Right forelimb (tissue), 1 donor: Measurements from ENCODE around the gene RXRA.

ENCODE experiments used
- DNase-seq: peaks from one replicate; pipeline ENCODE4 v3.0.0-alpha.2; 2018

Gene RXRA

DNA sequence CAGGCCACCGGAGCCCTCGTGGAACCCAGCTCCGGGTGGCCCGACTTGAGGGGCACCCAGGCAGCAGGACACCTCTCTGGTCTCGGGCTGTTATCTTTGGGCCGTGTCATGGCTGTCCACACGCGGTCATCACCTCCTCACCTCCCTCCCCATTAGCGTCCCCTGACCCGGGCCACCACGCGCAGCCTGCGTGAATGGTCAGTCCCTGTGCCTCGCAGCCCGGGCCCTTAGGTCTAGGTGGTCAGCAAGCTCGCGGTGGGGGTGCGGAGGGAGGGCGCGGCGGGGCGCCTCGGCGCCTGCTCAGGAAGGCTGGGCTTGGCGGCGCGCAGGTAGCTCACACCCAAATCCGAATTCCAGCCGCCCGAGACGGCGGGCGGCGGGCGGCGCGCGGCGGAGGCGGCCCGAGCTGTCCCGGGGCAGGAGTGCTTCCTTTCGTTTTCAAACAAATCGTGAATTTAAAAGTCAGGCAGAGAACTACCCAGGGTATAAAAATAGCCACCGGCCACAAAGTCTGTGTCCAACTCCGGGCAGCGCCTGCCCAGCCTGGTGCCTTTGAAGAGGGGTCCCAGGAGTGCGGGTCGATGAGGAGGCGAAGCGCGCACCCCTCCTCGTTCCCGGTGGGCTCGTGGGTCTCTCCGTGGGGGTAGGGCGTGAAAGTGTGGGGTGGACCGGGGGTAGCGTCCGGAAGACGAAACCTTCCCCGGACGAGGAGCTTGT is 1.0 kb upstream of the RXRA start:
- peak; percentile 81 for DNase-seq

DNA sequence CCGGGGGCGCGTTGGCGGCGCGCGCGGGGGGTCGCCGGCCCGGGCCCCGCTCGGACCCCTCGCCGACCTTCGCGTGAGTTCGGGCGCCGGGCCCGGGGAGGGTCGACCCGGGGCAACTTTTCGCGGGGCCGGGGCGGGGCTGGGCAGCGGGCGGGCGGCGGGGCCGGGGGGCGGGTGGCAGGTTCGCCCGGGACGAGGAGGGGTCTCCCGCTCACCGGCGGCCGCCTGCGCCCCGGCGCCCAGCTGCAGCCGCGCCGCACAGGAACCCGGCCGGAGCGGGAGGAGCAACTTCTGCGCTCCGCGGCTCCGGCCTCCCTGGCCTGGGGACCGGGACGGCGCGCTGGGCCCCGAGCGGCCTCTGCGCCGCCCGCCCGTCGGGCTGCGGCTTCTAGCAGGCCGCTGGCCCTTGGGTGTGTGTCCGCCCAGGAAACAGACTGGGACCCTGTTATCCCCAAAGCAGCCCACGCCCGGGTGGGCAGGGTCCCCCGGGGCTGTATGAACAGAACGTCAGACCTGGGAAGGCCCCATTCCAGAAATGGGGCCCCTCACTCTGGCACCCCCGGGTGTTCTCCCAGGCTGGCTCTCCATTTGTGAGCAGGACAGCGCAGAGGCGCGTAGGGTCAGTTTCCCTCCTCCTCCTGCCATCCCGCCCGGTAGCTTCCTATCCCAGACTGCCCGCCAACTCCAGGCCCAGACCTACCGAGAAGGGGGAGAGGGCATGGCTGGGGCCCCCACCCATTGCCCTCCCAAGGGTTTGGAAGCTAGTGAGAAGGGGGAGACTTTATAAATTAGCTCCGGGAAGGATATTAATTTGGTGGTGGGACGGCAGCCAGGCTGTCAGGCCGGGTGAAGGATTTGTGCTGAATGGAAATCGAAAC is 708 bp downstream of the RXRA start:
- no peak for DNase-seq

DNA sequence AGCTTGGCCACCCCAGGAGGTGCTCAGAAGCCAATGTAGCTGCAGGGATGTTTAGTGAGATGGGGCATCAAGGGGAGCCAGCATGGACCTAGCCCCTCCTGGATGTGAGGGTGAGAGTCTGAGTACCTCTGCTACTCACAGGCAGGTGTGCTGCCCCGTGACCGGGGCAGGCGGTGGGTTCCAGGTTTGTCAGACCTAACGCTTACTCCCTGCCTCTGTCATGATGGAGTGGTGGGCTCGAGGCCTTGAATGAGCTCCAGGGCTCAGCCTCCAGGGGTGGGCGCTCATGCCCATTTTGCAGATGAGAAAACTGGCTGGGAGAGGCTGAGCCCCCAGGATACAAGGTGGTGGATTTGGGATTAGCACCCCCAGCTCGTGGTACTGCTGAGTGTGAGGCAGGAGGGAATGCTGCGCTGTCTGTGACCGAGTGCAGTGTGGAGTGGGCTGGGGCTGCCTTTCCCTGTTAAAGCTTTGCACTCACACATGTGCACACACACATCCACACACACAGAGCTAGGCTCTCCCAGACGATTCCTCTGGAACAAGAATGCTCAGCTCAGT is 1.5 kb downstream of the RXRA start:
- no peak for DNase-seq

DNA sequence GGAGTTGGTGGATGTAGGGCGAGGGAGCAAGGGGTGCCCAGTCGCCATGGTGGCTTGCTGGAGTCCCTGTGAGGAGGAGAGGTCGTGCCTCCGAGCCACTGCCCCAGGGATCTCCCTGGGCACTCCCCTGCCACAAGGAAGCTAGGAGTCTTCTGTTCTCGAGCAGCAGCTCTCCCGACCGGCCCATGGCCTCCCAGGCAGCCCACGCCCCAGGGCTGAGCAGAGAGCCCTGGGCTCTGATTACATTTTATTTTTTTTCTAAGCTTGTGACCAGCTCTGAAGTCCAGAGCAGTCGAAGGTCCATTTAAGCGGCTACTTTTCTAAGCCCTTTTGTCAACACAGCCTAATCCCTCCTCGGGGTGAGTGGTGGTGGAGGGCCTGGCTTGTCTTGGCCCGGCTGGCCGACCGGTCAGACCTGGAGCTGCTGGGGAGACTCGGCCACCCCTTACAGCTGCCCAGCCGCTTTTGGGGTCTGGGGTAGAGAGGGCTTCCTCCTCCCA is 2.1 kb downstream of the RXRA start:
- DNase-seq = no peak

DNA sequence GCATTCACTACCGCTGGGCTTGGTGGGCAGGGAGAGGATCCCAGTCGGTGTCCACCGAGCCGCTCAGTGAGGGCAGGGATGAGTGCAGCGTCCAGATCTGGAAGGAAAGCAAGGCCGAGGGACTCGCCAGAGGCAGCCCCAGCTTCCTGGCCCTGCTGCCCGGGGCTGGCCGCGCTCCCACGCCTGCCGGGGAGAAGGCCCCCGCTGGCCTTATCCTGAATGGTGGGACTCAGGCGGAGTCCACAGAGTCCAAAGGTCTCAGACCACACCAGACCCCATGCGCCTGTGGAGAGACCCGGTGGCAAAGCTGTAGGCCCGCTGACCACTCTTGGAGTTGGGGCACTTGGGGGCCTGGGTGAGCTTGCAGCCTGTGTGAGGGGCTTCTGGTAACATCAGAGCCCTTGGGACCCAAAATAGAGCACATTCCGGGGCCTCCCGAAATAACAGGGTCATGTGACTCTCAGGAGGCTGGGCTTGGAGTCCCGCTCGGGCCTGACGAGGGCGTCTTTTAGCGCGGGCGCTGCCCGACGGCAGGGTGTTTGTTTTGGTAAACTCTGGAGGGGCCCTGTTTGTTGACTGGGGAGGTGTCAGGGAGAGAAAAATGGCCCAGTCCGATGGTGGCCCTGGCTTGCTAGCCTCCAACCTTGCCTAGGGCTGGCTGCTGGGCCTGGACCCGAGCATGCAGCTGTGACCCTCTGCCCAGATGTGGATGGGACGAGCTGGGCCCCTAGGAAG is 2.8 kb downstream of the RXRA start:
- DNase-seq = no peak

DNA sequence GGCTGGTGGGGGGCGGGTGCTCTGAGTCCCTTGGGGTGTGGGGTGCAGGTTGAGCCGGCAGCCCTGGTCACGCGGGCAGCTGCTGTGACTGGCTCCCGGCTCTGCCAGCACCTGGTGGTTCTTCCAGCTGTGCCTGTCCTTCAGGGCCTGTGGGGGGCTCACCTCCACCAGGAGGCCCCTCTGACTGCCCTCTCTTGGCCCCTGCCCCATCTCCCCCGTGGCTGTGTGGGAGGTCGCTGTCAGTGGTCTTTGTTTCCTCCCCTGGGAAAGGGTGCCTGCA is 3.3 kb downstream of the RXRA start:
- no peak for DNase-seq

DNA sequence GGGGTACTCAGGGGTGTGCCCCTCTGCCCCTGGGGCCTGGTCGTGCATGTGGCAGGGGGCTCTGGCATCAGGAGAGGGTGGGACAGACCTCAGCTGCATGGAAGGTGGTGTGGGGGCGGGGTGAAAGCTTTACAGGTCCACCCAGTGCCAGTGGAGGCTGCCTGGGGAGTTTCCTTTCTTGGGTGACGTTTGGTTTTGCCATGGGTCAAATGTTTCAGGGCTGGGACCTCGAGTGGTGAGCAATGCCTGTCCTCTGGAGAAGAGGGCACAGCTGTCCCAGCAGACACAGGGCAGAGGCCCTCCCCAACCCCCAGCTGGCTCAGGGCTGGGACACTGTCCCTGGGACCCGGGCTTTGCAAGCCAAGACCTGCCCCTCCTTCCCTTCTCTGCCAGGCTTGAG is 3.6 kb downstream of the RXRA start:
- no peak for DNase-seq

DNA sequence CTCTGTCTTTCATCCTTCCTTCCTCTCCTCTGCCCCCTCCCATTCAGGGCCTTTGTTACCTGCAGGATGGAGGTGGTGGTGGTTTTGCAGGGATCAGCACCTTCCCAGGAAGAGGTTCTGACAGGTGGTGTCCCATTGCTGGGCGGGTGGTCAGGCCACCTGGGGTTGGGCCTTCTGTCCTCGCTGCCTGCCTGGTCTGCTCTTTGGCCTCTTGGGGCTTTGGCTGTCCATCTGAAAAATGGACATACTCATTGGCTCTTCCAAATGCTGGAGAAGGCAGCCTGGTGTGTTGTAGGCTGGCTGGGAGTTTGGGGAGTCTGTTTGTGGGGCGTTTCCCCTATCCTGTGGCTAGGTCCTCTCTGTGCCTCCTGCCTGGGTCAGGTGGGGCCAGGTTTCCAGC is 4.3 kb downstream of the RXRA start:
- DNase-seq = no peak

DNA sequence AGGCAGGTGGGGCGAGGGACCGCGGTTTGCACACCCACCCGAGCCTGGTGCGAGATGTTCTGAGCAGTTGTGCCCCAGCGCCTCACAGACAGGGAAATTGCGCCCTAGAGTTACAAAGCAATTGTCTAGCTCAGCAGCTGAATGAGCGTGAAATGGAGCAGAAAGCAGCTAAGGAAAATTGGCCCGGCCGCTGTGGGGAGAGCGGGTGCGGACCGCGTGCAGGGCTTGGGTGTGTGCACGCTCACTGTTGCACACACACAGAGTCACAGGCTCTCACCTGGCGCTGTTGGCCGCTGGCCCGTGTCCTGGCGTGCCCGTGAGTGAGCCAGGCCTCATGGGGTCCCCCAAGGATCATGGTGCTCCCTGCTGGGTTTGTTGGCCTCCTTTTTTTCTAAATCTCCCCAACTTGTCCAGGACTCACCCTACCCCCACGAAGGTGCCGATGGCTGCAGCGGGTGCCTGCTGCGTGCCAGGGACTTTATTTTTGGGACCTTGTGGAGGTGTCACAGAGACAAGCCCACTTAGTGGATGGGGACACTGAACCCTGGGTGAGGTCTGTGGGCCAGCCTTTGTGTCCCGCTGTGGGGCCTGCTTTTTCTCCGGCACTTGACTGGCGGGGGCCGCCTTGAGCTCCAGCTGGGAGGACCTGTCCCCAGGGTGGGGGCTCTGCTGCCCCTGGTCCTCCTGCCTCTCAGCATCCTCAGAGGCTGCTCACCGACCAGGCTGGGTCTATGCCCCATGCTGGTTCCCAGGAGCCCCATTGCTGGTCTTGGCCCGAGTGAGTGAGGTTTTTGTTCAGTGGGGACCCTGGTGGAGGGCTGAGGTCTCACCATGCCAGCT is 5.2 kb downstream of the RXRA start:
- no peak for DNase-seq

DNA sequence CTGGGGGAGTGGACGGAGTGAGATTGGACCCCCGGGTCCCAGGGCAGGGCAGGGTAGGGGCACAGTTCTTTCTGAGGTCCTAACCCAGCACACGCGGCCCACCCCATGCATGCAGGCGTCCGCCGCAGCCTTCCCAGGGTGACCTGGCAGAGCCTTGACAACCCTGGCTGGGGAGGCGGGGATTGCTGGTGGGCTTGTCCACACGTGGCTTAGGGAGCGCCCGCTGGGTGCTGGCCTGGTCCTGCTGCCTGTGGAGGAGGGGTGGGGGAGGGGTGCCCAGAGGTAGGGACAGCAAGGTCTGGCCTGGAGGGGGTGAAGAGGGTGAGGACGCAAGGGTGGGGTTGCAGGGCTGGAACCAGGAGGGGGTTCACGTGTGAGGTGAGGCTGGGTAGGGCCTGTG is 6.0 kb downstream of the RXRA start:
- no peak for DNase-seq

DNA sequence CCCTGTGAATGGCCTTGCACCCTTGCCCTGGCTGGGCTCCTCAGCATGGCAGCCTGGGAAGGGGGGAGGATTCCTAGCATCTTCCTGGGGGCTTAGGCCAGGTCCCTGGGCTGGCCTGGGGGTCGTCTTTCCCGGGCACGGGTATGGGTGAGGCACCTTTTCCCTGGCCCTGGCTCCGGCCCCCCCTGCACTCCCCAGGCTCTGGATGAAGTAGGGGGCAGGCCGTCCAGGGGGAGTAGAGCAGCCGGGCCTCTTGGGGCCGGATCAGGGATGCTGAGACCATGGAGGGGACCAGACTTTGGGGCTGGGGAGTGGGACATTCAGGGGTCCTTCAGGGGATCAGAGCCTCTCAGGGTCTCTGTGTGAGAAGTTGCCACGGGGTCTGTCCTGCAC is 6.6 kb downstream of the RXRA start:
- no peak for DNase-seq

DNA sequence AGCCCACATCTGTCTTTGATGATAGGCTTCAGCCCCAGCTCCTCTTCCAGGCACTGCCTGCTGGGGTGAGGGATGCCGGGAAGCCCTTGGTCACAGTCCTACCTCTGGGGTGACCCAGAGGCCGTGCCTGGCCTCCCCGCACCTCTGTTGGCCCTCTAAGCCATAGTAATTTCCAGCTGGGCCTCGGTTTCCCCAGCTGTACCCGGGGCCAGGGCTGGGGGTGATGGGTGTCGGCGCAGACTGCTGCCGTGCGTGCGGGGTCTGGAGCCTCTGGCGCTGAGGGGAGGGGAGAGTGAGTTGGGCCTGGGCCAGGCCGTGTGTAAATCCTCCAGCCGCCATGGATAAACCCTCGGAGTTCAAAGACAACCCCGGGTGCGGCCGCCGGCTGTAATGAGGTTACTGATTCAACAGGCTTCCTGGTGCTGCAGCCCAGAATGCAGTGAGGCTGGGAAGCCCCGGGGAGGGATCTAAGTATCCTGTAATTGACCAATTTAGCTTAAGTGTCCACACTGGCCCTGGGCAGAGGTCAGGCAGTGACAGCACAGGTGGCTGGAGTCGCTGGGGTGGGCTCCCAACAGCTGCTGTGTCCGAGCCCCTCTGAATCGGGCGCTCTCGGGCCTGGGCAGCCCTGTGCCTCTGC is 7.1 kb downstream of the RXRA start:
- no peak for DNase-seq

DNA sequence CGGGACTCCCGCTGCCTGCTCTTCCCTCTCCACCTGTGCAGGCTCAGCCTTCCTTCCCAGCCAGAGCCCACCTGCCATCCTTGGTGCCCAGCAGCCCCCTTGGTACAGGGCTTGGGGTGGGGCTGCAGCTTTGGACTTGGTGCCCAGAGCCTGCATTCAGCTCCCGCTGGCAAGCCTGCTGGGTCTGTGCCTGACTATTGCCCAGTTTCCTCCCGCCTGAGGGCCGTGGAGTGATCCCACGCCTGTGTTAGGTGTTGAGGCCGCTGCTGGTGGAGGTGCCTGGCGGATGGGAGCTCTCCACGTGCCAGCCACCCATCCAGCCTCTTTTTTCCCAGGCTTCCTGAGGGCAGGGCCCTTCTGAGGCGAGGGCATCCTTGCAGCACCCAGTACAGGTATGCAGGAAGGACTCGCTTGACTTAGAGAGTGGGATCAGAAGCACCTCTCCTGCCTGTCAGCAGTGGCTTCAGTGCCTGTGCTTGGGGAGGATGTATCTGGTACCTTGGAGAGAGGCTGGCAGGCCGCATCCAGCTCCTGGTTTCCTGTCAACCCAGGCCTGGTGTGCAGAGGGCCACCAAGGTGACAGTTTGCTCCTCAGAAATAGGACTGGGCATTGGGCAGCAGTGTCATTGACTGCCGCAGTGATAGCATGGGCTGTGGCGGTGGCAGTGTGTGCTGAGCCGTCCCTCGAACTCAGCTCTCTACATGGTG is 7.8 kb downstream of the RXRA start:
- no peak for DNase-seq

DNA sequence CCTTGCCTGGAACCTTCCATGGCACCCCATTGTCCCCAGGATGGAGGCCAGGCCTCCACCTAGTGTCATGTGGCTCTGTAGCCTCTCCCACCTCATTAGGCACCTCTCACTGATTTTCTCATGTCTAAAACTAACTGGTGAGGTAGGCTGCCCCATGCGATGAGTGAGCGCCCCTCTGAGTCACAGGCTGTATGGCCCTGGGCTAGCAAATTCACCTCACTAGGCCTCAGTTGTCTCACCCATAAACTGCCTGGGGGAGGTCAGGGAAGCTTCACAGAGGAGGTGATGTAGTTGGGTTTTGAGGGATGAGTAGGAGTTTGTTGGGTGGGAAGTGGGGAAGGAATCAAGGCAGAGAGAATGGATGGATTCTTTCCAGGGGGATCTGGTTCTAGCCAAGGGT is 8.8 kb downstream of the RXRA start:
- DNase-seq = no peak

DNA sequence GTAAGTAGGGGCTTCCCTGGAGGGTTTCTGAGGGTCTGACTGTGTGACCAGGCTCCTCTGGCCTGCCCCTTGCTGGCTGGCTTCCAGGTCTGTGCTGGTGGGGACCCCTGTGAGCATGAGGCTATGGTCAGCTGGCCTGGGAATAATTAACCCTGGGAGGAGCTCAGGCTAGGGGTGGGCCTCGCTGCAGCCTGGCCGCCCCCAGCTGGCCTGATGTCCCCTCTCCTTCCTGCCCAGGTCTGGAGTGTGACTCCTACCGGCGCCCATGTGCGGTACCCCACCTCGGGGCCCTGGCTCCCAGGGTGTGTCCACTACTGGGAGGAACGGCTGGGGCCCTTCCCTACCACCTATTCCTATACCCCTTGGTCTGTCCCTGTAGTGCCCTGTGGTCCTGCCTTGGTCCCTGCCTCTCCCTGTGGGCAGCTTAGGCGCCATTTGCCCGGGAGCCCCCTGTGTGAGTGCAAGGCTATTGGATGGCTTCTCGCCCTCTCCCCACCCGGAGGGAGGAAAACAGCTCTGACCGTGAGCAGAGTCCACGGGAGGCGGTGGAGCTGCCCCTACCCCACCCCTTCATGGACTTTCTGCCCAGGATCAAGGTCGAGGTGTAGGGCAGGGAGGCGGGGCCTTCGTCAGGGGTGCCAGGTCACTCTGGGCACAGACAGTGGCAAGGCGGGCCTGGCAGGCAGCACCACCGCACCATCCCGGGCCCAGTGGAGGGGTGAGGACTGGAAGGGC is 9.4 kb downstream of the RXRA start:
- no peak for DNase-seq

DNA sequence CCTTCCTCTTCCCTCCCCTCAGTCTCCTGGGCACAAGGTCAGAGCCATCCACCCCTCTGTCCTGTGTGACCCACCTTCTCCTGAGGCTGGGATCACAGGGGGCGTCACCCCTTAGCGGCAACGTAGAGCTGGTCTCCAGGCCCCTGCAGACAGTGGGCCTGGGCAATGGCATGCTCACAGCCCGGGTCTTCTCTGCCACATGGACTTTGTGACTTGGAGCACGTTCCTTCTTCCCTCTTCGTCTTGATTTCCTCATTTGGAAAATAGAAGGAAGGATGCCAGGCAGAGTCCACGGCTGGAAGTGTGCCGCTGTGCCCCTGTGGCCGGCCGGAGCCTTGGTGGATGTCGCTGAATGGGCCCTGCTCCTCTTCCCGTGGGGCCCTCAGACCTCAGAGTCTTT is 10.0 kb downstream of the RXRA start:
- DNase-seq = no peak

DNA sequence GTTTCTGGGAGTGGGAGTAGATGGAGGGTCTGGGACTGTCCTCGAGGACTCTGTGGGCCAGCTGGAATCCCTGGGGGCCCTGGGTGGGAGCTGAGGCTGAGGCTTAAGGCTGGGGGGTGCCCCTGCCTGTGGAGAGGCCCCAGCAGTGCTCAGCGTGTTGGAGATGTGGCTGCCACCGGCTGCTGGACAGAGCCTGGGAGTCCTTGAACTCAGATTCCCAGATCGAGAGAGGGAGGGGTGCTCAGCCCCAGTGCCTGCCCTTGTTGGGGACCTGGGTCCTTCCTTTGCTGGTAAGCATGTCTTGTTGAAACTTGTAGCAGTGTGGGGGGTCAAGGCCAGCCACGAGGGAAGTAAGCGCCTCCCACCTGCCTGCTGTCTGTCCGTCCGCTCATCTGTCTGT is 10.7 kb downstream of the RXRA start:
- DNase-seq = no peak

DNA sequence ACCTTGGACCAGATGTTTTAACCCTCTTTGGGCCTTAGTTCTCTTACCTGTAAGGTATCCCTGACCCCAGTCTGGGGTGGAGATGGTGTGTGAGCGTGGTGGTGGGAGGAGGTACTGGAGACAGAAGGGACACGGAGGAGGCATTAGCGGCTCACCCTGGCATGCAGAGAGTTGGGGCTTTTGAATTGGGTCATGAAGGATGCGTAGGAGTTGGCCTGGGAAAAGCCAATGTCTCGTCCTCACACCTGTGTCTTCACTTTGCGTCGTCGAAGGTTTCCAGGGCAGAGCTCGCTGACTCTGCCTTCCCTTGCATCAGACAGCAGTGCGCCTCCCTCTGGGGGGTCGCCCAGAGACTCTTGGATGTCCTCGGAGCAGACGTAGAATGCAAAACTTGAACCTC is 11.2 kb downstream of the RXRA start:
- DNase-seq = no peak

DNA sequence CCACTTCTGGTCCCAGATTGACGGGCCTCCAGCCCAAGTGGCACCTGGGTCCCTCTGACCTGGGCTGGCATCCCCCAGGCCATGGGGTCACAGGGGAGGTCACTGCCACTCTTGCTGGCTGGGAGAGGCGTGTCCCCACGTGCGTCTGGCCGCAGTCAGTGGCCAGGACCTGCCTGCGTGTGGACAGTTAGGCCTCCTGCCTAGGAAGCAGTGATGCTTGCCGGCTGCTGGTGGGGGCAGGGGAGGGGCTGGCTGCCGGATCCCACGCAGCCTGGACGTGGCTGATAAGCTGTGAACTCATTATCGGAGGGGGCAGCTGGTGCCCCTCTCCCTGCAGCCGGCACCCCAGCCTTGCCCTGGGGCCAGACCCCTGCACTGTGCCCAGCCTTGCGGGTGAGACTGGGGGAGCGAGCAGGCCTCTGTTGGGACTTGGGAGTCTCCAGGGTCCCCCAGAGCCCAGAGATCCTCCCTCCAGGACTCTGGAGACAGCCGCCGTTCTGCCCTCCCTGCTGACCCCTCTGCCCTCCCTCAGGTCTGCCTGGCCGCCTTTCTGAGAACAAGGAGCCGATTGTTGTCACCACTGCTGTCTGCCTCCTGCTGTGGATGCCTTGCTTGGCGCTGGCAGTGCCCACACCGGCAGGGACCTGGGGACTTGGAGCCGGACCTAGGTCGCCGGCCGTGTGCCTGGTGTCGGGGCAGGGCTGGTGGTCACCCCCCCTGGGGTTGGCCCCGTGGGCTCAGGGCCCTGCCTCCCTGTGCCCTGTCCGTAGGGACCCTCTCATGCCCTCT is 12.3 kb downstream of the RXRA start:
- DNase-seq = no peak
